ENCODE results near the gene EIF2S2.

Gene EIF2S2

GRCh38 chr20:34088305-34089174 lies 23.5 kb downstream of the EIF2S2 start:
- no peak for DNase-seq (ENCODE audit: low read depth in 3 of 3)

- DNase-seq (ENCODE audit: low read depth in 3 of 3), result no peak
Measured at GRCh38 chr20:34085544-34086040, 26.5 kb downstream of the EIF2S2 start.

DNA sequence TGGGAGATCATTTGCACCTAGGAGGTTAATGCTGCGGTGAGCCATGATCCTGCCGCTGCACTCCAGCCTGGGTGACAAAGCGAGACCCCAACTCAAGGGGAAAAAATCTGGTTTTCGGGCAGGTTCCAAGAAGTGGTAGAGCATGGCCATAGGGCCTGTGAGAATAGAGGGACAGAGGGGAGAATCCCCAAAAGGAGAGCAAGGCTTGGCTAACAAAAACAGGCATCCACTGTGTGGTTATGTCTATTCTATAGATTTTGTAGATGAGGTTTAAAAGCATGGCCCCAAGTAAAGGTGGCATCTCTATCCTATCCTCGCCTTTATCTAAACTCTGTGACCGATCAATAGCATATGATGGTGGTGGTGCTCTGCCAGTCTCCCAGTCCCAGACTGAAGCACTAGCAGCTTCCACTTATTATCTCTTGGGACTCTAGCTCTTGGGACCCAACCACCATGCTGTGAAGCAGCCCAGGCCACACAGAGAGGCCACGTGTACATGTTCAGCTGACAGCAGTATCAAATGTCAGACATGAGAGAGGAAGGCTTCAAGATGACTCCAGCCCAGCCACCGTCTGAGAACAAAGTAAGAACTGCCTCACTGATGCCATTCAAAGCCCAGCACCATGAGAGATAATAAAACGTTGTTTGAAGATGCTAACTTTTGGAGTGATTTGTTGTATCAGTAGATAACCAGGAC lies 27.7 kb downstream of the EIF2S2 start:
- DNase-seq (ENCODE audit: low read depth in 3 of 3), result no peak

DNA sequence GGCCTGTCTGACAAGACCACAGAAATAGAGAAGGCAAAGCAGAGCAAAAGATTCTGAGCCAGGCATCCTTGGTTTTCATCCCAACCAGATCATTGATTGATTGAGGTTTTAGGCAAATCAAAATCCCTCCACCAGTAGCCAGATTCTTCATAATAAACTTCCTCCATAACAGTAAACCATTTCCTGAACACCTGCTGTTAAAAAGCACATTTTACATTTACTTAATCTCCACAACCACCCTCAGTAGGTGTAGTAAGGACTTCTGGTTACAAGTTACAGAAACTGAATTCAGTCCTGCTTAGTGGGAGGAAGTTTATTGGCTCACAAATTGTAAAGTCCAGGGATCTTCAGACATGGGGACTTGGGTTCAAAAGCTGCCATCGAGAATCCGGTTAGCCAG lies 28.3 kb downstream of the EIF2S2 start:
- no peak for DNase-seq (ENCODE audit: low read depth in 3 of 3)

- no peak for DNase-seq (ENCODE audit: low read depth in 3 of 3)
Measured at GRCh38 chr20:34083137-34083536, 28.9 kb downstream of the EIF2S2 start.

GRCh38 chr20:34082232-34082887 lies 29.7 kb downstream of the EIF2S2 start:
- DNase-seq (ENCODE audit: low read depth in 3 of 3), result no peak

GRCh38 chr20:34079818-34080217 lies 32.2 kb downstream of the EIF2S2 start:
- no peak for DNase-seq (ENCODE audit: low read depth in 3 of 3)

DNA sequence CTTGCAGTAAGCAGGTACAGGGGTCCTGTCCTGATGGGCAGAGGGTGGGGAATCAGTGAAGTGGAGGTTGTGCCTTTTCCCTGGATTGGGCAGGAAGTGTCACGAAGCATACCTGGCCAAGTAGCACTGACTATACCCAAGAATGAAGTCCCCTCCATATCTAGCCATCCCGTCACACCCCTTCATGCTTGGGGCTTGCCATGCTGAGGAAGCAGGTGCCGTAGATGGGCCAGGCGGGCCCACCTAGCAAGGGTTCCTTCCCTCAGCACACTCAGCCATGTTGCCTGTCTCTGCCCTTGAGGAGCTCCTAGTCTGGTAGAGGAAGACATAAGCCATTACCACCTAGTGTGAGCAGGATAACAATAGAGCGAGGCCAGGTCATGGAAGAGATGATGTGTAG lies 33.5 kb downstream of the EIF2S2 start:
- DNase-seq (ENCODE audit: low read depth in 3 of 3), result no peak

DNA sequence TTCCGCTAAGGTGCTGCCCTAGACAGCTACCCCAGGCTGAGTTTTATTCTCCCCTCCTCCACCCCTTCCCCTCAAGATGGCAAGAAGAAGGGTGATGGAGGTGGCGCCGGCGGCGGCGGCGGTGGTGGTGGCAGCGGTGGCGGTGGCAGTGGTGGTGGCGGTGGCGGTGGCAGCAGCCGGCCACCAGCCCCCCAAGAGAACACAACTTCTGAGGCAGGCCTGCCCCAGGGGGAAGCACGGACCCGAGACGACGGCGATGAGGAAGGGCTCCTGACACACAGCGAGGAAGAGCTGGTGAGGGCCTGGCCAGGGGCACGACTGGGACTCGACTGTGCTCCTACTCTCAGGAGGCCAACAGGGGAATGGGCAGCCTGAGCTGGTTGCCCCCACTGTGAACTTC lies 35.1 kb downstream of the EIF2S2 start:
- DNase-seq (ENCODE audit: low read depth in 3 of 3), result no peak

DNA sequence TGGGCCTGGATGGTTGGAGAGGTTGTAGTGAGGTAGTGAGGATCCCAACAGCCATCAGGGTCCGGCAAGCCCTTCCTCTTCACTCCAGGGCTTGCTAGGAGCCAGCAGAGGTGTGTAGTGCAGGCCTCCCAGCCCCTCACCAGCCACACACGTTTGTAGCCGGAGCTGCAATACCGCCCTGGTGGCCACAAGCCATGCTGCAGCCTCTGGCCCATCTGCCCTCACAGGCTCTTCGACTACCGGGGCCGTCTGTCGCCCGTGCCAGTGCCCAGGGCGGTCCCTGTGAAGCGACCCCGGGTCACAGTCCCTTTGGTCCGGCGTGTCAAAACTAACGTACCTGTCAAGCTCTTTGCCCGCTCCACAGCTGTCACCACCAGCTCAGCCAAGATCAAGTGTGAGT lies 36.4 kb downstream of the EIF2S2 start:
- no peak for DNase-seq (ENCODE audit: low read depth in 3 of 3)

DNA sequence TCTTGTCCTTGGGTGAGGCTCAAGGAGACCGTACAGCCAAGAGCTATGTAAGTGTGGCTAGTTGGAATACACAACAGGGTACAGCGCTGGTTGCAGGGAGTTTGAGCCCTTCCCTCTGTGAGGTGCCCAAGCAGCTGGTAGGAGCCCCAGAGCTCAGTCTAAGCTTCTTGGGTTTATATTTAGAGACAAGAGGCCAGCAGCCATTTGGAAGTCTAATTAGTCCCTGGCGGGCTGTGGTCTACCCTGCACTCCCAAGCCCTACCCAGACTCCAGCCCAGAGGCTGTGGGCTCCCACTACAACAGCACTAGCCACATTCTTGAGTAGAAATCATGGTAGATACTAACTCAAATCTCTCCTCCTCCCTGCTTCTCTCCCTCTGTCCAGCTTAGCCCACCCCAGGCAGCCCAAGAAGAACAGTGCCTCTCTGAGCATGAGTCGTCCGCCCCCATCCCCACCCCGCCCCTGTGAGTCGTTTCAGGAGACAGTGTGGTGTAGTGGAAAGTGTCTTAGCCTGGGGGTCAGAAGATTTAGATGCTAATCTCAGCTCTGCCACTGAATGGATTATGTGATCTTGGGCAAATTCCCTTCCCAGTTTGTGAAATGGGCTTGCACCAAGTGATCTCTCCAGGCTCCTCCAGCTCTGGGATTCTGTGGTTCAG lies 37.8 kb downstream of the EIF2S2 start:
- DNase-seq (ENCODE audit: low read depth in 3 of 3), result peak in 2 of 3 donors; percentile 14 to 24

GRCh38 chr20:34072778-34073177 lies 39.3 kb downstream of the EIF2S2 start:
- DNase-seq (ENCODE audit: low read depth in 3 of 3), result no peak

DNA sequence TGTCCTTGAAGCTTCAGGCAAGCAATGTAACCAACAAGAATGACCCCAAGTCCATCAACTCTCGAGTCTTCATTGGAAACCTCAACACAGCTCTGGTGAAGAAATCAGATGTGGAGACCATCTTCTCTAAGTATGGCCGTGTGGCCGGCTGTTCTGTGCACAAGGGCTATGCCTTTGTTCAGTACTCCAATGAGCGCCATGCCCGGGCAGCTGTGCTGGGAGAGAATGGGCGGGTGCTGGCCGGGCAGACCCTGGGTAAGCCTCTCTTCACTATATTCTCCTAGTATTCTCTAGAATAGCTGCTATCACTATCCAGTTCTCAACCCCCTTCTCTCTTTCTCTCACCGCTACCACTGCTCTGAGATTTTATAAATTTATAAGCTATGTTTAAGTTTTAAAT lies 40.0 kb downstream of the EIF2S2 start:
- no peak for DNase-seq (ENCODE audit: low read depth in 3 of 3)

- DNase-seq (ENCODE audit: low read depth in 3 of 3), result no peak
Measured at GRCh38 chr20:34070859-34071258, 41.2 kb downstream of the EIF2S2 start.

- DNase-seq (ENCODE audit: low read depth in 3 of 3), result no peak
Measured at GRCh38 chr20:34070079-34070439, 42.0 kb downstream of the EIF2S2 start.

DNA sequence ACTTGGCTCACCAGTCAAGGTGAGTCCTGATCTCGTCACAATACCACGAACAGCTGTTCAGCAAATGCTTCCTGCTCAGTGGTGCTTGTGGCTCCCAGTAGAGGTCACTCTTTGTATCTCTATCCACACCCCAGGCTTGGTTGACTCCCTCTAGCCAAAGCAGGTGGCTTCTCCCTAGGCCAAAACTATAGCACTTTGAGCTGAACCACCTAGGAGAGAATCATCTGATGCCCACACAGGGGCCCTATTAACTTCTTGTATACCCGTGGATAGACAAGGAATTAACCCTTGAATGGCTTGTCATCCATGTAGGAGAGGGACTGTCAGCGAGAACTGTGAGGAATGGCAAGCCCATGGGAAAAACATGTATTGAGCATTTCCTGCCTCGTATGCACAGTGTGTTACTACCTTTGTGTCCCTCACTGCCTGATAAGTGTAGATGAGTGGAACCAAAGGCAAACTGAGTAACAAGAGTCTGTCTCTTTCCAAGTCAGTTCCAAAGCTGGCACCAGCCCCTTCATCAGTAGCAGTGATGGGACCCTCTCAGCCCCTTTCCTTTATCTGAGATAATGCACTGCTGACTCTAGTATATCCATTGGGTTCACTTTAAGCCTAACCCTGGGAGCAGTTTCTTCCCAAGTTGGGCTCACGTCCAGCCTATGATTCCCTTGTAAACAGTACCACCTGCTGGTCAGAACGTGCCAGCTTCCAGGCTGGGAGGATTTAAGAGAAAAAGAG lies 42.5 kb downstream of the EIF2S2 start:
- DNase-seq (ENCODE audit: low read depth in 3 of 3), result peak in 2 of 3 donors; percentile 18 to 28

DNA sequence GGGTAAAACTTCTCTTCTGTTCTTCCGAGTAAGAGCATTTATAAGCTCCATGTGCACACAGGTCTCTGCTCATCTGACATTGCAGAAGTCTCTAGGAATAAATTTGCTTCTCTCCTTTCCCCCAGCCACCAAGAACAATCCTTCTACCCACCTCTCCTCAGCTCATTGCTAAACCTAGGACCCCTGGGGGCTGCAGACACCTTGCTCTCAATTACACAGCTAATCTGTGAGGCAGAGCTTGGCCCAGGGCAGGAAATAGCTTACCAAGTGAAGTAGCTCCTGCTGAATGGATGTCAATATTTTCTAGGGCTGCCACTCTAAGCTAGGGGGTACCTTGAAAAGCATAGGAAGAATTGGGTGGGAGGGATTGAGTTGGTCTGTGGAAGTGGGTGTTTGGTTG lies 44.0 kb downstream of the EIF2S2 start:
- DNase-seq (ENCODE audit: low read depth in 3 of 3), result no peak

DNA sequence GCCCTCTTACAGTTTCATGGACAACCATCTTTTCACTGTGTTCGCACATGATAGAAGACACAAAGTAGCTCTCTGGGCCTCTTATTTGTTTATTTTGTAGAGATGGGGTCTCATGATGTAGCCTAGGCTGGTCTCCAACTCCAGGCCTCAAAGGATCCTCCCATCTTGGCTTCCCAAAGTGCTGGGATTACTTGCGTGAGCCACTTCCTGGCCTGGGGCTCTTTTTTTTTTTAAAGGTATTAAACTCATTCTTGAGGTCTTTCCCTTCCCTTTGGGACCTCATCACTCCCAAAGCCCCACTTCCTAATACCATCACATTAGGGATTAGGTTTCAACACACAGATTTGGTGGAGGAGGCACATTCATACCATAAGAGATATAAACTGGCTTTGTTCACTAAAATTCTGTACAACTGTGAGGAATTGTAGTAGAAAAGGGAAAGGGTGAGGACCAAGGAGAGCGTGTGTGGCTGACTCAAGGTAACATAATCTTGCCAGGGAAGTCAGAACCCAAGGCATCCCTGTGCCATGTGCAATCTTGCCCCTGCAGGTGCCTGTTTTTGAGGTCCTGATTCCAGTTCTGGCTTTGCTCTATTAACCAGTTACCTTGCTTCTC lies 45.5 kb downstream of the EIF2S2 start:
- no peak for DNase-seq (ENCODE audit: low read depth in 3 of 3)

DNA sequence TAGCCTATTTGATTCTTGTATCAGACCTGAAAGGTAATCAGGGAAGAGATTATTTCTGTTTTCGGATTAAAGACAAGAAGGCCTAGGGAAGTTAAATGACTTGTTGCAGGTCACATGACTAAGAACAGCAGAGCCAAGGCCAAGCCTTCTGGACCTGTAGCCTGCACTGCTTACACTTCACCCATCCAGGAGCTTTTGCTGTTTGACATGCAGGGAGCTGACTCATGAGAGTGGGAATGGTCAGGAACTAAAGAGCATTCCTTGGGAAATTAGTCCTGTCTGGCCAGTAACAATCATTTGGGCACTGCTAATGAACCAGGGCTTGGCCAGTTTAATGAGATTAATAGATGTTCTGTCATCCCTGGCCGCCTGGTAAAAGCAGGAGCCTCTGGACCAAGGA lies 46.8 kb downstream of the EIF2S2 start:
- no peak for DNase-seq (ENCODE audit: low read depth in 3 of 3)

GRCh38 chr20:34064286-34064685 lies 47.8 kb downstream of the EIF2S2 start:
- no peak for DNase-seq (ENCODE audit: low read depth in 3 of 3)

Data from stimulated activated CD4-positive, alpha-beta T cell treated with anti-CD3 and anti-CD28 coated beads, TNF-alpha, amount 100 ng/mL, for 48 hours (primary cell).